ENCODE data around the gene CEP152. TPM values are rescaled to one million over a fixed set of nuclear protein-coding genes. Genes with fewer than 3 reads are reported as not detected.

CEP152 gene
- total and polyA plus RNA-seq, 10 of the 15 experiments (the other 5 are each of a cell fraction or from before 2014, with no cell fraction given), result 5.3 to 22.6 (median 14.2) TPM

GRCh38 chr15:48825075-48825474 lies 14.2 kb upstream of the CEP152 start:
- H3K4me1 ChIP-seq (ENCODE audit: control insufficient read depth, insufficient read depth, low read length), result no peaks in the 10 kb centered on the region
- no peaks in the 10 kb centered on the region for H3K79me2 ChIP-seq (ENCODE audit: control insufficient read depth, insufficient read depth, low read length)
- intact Hi-C loops (cut with micrococcal nuclease; ENCODE audit: unreplicated experiment), result no loop called here
- H3K27ac ChIP-seq (ENCODE audit: control insufficient read depth, insufficient read depth), result no peak overlapping the region
- POLR2A ChIA-PET, result no interaction called here
- H3K36me3 ChIP-seq (ENCODE audit: control insufficient read depth in 2 of 2, insufficient read depth in 2 of 2, low read length in 1 of 2), result no peaks in the 10 kb centered on the region
- 42% methylated on average over 1 of the region's 1 CpG for WGBS (ENCODE audit: insufficient coverage, insufficient replicate concordance, low lambda C conversion rate, missing lambda C conversion rate)
- no peak for ATAC-seq
- SMC1A ChIA-PET (ENCODE audit: uncharacterized antibody, unreplicated experiment), result interaction anchor here (1.1 kb wide), 1 partner anchor 17 kb away, joined by 3 read pairs; no protein-coding TSS in a partner anchor
- CTCF ChIA-PET, result interaction anchor here (0.7 to 1.4 kb wide), 2 partner anchors 321 to 1332 kb away, joined by 3 to 5 read pairs; no protein-coding TSS in a partner anchor
- H3K4me3 ChIP-seq, result no peak overlapping the region
- RAD21 ChIA-PET (ENCODE audit: unreplicated experiment), result no interaction called here
- H3K4me2 ChIP-seq (ENCODE audit: control insufficient read depth, insufficient read depth), result no peak overlapping the region
- BruUV-seq (replicated peaks), result no TSS peak
- DNase-seq (ENCODE audit: low read depth, low spot score), result no peak
- no peak overlapping the region for H3K9ac ChIP-seq (ENCODE audit: control insufficient read depth, insufficient read depth, low read length)
- no peaks in the 10 kb centered on the region for H3K27me3 ChIP-seq (replicated peaks in 1 of 2; ENCODE audit: control insufficient read depth in 2 of 2, insufficient read depth in 2 of 2, low read length in 1 of 2)
- H2AFZ ChIP-seq (ENCODE audit: control insufficient read depth, low read depth, low read length), result no peak overlapping the region
- no peaks in the 10 kb centered on the region for H3K9me3 ChIP-seq (replicated peaks; ENCODE audit: control insufficient read depth, insufficient read depth, low read length)
- in situ Hi-C loops (cut with MboI), result no loop called here
- FAIRE-seq, result no peak
- TF ChIP-seq POLR2AphosphoS5 (IDR thresholded peaks at IDR 0.05; ENCODE audit: low read length), result no peak
- no peak for TF ChIP-seq STAT1 (conservative IDR thresholded peaks at IDR 0.05)
- TF ChIP-seq LARP7 (IDR thresholded peaks at IDR 0.05), result no peak
- no peak for TF ChIP-seq RUNX3 (IDR thresholded peaks at IDR 0.05; ENCODE audit: low read length)
- TF ChIP-seq HDAC2 (IDR thresholded peaks at IDR 0.05), result no peak
- no peak for TF ChIP-seq IRF3 (IDR thresholded peaks at IDR 0.05)
- no peak for TF ChIP-seq KAT2A (conservative IDR thresholded peaks at IDR 0.05; ENCODE audit: control insufficient read depth, low read depth, low read length)
- no peaks in the 10 kb centered on the region for H4K20me1 ChIP-seq (ENCODE audit: control insufficient read depth, insufficient read depth)

GRCh38 chr15:48823706-48824105 lies 12.8 kb upstream of the CEP152 start:
- Histone ChIP-seq H2AFZ (ENCODE audit: control insufficient read depth, low read depth, low read length) (no peak overlapping the region), H4K20me1 (ENCODE audit: control insufficient read depth, insufficient read depth) (no peaks in the 10 kb centered on the region), H3K4me2 (ENCODE audit: control insufficient read depth, insufficient read depth) (no peak overlapping the region), H3K4me3 (no peak overlapping the region), H3K9ac (ENCODE audit: control insufficient read depth, insufficient read depth, low read length) (no peak overlapping the region), H3K79me2 (ENCODE audit: control insufficient read depth, insufficient read depth, low read length) (no peaks in the 10 kb centered on the region), H3K27ac (ENCODE audit: control insufficient read depth, insufficient read depth) (no peak overlapping the region), H3K36me3 (ENCODE audit: control insufficient read depth in 2 of 2, insufficient read depth in 2 of 2, low read length in 1 of 2) (no peaks in the 10 kb centered on the region), H3K4me1 (ENCODE audit: control insufficient read depth, insufficient read depth, low read length) (no peaks in the 10 kb centered on the region), H3K27me3 (replicated peaks in 1 of 2; ENCODE audit: control insufficient read depth in 2 of 2, insufficient read depth in 2 of 2, low read length in 1 of 2) (no peaks in the 10 kb centered on the region), H3K9me3 (replicated peaks; ENCODE audit: control insufficient read depth, insufficient read depth, low read length) (no peaks in the 10 kb centered on the region)
- CTCF ChIA-PET, result interaction anchor here (1.2 kb wide), 1 partner anchor 17 kb away, joined by 3 read pairs; no protein-coding TSS in a partner anchor
- no peak for ATAC-seq
- POLR2A ChIA-PET, result no interaction called here
- DNase-seq (ENCODE audit: low read depth, low spot score), result no peak
- SMC1A ChIA-PET (ENCODE audit: uncharacterized antibody, unreplicated experiment), result interaction anchor here (1.0 kb wide), 1 partner anchor 42 kb away, joined by 3 read pairs; no protein-coding TSS in a partner anchor
- in situ Hi-C loops (cut with MboI), result loop anchor here (25.0 kb wide), 1 partner anchor 661 kb away; no protein-coding TSS in a partner anchor
- WGBS (ENCODE audit: insufficient coverage, insufficient replicate concordance, low lambda C conversion rate, missing lambda C conversion rate), result 0% methylated on average over 1 of the region's 1 CpG
- BruUV-seq (replicated peaks), result no TSS peak
- no peak for FAIRE-seq
- intact Hi-C loops (cut with micrococcal nuclease; ENCODE audit: unreplicated experiment), result no loop called here
- RAD21 ChIA-PET (ENCODE audit: unreplicated experiment), result no interaction called here
- TF ChIP-seq HDGF (IDR thresholded peaks at IDR 0.05) (no peak), ZNF217 (IDR thresholded peaks at IDR 0.05) (no peak), HDAC2 (IDR thresholded peaks at IDR 0.05) (no peak), ESRRA (IDR thresholded peaks at IDR 0.05; ENCODE audit: low read length) (no peak), LARP7 (IDR thresholded peaks at IDR 0.05) (no peak), TBL1XR1 (IDR thresholded peaks at IDR 0.05; ENCODE audit: low read depth, low read length) (no peak), SREBF2 (IDR thresholded peaks at IDR 0.05; ENCODE audit: low read length) (no peak), CTCF (IDR thresholded peaks at IDR 0.05 in 2 of 3, conservative IDR thresholded peaks at IDR 0.05 in 1 of 3; ENCODE audit: control insufficient read depth in 2 of 3, extremely low read depth in 1 of 3, insufficient read depth in 1 of 3, low read depth in 3 of 3, low read length in 3 of 3) (no peak), BRCA1 (IDR thresholded peaks at IDR 0.05; ENCODE audit: low read depth, low read length) (no peak), SMC3 (IDR thresholded peaks at IDR 0.05; ENCODE audit: borderline replicate concordance, low read length) (no peak)
